GM21528 (cell line): Measurements from ENCODE around the gene LBX1.

Source experiments
- ATAC-seq: cut with Tn5 transposase; IDR thresholded peaks from one replicate; pipeline ENCODE4 v1.9.1; 2021; ENCODE audit warnings: mild to moderate bottlenecking, moderate library complexity; ENCODE audit not compliant: unreplicated experiment, low FRiP score

The LBX1 gene

DNA sequence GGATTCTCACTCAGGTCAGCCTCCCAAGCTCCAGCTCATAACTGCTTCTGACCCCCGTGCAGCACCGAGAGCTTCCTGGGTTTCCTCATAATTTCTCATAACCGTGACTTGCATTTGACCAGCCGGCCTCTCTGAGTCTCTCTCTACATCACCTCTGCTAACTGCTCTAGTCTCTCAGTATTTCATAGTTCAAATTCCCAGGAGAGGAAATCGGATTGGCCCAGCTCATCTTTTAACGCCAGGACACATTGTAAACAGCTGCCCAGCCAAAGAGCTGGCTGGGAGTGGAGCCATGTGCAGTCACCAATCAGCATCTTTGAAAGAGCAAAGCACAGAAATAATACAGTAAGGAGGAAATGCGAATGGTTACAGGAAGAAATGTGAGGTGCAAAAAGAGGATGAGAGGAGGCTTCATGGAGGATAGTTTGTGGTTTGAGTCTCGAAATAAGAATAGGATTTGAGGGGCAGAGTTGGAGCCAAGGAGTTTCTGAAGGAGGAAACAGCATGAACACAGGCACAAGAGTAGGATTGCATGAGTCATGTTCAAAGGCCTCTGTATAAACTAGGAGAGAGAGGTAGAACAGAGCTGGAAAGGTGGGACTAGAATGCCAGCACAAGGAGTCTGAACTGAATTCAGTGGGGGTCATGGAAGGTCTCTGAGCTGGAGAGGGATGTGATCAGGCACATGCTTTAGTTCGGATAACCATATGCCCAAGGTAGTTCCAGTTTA is 15.2 kb upstream of the LBX1 start:
- no peak for ATAC-seq

DNA sequence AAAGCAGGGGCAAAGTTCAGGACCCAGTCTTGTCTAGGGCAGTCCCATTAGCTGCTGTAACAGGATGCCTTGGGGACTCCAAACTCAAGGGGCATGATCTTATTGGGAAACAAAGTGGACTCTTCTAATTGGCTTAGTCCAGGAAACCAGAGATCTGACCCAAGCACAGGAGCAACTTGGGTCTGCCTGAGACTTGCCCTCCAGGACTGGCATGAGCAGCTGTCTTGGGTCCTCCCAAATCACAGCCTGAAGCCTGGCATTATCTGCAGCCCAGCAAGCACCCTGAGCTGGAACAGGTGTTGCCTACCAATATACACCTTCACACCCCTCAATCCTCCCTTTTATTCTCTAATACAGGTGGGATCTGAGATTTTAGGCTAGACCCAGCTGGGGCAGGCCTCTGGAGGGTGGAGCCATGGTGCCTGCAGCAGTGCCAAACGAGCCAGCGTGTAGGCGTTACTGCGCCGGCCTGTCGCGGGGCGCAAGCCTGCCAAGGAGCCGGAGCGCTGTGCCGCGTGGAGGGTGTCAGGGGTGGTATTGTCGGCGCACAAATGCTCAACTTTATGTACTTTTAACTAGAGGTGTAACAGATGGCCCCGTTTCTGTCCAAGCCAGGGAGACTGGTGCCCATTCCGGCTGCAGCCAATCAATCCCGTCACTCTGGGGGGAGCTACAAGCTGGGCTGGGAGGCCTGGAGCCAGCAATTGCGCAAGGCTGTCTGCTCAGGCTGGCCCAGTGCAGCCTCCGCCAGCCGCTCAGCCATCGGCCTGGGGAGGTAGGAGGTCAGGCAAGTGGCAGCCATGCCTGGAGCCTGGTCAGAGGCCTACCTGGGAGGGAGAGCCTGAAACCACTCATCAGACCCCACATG is 12.8 kb upstream of the LBX1 start:
- no peak for ATAC-seq

DNA sequence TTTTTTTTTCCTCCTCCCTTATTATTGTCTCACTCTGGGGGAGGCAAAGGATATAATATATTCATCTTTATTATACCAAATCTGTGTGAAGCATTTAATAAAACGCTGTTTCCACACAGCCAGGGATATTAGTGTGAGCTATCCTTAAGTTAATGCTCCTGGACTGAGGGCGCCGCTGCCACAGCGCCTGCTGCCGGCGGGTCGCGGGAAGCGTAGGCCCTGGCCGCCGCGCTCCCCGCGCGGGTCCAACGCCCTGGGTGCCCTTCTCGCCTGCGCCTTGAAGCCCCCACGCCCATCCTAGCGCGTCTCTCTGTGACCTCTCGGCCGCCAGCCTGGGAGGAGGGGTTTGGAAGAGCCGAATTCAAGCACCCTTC is 9.5 kb upstream of the LBX1 start:
- ATAC-seq = no peak

DNA sequence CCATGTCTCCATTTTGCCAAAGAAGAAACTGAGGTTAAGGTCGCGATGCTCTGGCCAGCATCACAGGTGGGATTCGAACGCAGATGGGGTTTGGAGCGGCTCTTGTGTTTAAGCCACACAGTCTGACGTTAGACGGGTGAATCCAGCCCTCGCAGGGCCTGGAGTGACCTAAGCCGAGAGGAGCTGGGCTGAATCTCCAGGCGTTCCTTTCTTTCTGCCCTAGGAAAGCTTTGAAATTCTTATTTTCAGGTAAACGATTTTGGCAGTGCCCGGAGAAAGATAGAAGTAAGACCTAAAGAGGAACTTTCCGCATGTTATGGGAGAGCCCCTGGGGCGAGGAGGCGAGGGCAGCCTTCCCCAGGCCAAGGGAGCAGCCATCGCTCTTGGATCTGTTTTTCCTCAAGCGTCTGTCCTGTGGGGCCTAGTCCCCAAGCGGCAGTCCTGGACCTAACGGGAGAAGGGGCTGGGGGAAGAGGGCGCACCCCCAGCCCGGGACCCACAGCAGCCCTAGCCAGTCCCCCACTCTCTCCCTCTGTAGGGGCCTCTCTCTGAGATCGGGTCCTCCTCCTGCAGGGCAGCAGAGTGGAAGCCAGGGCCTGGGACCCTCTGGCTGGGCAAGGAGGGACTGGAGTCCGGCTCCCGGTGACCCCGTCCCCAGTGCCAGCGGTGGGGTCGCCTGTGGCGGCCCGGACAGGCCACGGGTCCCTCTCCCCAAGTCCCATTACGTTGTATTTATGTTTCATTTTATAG is 8.9 kb upstream of the LBX1 start:
- no peak for ATAC-seq

DNA sequence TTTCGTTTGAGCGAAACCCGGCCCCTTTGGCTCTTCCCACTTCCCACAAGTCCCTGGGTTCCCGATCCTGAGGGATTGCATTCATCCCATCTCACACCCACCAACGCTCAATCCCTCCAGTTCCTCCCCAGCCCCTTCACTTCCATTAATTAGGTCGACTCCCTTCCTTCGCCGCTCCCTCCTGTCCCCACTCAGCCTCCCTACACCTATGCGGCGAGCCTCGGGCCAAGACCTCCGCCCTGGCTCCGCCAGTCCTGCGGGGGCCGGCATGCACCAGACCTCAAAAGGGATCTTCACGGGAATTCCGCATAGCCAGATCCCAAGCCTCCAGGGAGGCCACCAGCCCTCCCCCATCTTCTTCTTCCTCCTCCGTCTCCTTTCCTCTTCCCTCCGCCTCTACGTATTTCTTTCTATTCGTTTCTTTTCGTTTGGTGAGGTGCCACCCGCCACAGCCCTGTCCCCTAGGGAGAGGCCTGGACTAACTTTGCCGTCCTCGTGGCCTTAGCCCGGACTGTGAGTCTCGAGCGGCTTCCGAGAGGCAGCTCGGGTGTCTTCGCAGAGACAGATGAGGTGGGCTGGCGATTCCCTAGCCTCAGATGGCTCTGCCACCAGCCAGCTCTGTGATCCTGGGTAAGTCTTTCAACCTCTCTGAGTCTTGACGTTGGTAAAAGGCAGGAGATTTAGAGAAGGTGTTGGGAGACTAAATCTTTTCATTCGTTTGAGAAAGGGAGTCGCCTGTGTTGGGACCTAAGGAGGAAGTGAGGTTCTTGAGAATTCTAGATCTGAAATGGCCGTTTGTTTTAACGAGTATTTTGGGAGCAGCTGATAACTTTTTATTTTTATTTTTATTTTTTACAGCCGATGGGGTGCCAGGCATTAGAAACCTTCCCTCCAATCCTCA is 8.1 kb upstream of the LBX1 start:
- ATAC-seq = no peak

DNA sequence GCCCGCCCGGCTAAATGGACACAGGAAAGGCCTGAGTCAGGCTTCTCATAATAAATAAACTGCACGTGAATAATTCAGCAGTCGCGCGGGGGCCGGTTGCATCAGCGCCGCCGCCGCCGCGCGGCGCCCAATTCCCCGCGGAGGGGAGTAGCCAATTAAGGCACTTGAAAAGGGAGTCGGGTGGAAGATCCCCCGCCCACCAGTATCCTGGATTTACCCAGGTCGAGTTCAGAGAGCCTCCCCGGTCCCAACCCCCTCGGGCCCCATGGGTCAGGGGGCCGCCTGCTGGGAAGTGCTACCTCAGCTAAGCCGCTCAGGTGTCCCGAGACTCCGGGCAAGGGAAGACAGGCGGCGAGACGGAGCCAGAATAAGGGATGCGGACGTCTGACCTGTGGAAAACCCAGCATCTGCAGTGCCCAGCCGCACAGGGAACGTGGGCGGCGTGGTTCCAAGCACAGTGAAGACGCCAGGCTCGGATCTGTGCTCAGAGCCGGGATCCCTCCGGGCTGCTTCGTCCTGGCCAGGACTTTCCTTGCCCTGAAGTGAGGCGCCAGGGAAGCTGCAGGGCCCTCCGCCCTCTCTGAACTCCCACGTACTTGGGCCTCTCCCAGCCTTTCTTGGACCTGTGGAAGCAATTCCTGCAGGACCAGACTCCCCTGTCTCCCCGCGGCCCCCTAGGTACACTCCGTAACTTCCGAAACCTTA is 7.3 kb upstream of the LBX1 start:
- no peak for ATAC-seq

DNA sequence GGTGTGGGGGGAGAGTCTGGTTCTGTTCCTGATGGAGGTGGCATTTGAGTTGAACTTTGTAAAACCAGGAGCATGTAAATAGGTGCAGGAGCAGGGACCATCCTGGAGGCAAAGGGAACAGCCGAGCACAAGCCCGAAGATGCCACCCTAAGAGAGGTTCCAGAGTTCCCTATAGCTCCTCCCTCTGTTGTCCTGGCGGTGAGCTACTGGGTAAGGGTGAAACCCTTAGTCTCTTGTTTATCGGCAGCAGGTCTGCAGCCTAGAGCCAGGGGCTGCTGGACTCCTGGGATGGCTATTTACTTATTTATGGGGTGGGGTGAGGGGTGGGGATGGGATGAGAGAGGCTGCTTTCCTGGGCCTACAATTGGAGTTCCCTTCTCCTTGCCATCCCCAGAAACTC is 6.5 kb upstream of the LBX1 start:
- ATAC-seq = no peak

DNA sequence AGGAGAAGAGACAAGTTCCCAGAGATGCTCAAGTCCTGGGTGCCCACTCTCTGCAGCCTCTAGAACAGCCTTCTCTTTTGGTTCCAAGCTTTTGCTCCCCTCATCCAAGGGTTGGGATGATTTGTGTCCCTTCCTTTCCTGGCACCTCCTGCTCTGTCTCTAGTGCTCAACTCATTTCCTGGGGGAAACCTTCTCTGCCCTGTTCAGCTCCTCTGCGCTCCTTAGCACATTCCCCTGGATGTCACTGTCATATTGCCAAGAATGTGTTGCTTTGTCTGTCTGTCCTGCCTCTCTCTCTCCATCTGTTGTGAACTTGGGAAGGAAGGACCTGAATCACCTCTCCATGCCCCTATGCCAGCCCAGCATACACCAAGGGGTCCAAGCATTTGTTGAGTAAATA is 5.1 kb upstream of the LBX1 start:
- ATAC-seq = no peak

DNA sequence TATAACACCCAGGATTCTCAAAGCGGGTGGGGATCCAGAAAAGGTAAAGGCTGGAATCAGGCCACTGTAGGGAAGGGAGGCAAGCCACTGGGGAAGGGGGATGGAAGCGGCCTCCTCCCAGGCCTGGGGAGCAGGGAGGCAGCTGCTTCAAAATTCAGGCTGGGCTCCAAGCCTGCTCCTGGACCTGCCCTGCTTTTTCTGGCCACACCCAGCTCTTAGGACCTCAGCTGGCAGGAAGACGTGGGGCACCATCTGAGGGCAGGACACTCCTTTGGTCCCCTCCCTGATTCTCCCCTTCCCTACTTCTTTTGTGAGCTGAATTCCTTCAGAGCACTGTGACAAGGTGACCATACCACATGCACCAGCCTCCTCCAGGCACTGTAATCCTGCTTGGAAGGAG is 4.6 kb upstream of the LBX1 start:
- no peak for ATAC-seq

DNA sequence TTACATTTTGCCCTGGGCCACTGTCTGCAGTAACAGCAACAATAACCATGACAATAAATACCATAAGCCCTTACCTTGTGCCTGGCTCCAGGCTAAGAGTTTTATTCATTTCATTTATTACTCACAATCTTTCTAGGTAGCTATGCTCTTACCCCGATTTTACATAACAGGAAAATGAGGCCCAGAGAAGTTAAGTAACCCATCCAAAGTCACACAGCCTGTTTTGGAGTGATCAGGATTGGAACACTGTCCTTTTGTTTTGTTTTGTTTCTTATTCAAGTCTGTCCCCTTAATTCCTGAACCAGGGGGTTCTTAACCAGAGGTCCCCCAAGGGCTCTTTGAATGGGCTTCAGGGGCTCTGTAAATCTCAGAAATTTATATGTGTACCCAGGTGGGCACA is 4.2 kb upstream of the LBX1 start:
- ATAC-seq = no peak

DNA sequence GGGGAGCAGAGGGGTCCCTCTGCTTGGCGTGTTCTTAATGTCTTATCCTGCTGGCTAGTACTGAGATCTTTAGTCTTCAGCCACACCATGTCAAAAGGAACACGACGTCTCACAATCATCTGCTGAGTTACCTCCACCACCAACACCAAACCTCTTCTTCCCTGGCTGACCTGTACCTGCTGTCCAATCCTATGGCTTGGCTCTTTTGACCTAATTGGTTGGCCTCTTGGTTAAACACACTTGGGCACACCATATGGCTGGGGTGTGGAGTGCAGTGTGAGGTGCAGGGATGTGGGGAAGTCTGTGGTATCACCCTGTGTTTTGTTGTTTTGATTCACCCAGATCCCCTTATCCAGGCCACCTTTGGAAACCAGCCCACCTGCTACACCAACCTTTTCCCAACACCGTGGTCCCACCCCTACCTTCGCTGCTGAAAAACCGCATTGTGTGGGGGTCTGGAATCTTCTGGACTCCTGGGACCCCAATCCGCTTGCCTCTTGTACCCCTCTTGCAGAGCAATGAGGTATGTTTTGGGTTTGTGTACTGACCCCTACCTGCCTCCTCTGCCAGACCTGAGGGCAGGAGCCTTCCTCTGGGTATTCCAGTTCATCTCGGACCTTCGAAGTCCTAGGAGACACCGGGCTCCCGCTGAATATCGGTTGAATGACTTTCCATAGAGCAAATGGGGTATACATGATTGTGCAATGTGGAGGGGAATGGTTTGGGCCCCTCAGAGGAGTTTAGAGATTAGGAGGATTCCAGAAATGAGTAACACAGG is 2.8 kb upstream of the LBX1 start:
- no peak for ATAC-seq

DNA sequence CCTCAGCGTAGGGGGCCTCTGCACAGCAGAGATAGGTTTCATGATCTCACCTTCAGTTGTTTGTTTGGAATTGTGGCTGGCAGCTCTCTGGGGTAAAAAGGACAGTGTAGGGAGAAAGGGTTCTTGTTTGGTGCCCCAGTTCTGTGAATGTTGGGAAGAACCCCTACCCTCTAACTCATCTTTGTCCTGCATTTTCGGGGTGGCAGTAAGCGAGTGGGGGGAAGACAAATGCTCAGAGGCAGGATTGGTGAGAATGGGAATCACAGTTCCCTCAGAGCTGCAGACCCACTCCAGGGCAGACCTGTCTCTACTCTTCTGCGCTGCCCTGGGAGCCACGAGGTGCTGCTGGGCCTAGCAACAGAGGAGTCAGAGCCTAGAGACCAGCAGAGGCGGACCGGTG is 1.8 kb upstream of the LBX1 start:
- ATAC-seq = no peak

DNA sequence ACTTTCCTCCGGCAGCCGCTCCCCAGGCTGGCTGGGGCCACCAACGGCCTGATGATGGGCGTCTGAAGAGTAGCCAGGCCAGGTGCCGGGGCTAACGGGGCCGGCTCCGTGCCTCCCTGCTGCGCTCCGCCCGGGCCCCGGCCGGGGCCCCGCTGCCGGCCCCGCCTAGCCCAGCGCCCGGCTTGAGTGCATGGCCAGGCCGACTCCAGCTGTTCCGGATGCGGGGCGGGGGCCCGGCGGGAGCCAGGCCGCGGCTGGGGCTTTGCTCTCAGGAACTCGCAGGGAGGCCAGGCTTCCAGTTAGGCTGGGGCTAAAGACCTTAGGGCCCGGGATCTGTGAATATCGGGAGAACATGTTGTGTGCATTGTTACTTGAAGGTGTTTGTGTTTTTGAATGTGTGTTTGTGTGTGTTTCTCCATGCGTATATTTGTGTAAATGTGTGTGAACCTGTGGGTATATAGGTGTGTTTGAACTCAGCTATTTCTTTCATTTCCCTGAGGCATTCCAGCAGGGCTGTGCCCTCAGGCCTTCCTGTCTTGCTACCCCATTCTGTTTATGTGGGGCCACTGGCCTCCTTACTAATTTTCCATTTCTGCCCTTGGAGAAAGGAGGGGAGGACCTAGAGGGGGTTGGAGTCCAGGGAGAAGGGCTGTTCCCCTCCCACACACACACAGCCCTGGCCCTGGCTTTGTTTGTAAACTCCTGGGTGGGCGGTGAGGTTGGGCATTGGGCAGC is 1.1 kb upstream of the LBX1 start:
- ATAC-seq = no peak

DNA sequence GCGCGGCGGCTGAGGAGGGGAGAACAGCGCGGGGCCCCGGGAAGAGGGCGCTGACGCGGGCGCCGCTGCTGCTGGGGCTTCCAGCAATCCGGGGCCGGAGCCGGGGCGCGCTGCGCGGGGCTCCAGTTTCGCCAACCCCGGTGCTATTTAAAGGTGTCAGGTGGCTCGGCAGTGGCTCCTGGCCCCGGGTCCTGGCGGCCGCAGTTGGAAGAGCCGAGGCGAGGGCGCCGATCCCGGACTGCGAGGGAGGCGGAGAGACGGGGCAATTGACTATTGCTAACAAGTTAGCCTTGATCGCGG is 347 bp downstream of the LBX1 start:
- ATAC-seq = no peak

DNA sequence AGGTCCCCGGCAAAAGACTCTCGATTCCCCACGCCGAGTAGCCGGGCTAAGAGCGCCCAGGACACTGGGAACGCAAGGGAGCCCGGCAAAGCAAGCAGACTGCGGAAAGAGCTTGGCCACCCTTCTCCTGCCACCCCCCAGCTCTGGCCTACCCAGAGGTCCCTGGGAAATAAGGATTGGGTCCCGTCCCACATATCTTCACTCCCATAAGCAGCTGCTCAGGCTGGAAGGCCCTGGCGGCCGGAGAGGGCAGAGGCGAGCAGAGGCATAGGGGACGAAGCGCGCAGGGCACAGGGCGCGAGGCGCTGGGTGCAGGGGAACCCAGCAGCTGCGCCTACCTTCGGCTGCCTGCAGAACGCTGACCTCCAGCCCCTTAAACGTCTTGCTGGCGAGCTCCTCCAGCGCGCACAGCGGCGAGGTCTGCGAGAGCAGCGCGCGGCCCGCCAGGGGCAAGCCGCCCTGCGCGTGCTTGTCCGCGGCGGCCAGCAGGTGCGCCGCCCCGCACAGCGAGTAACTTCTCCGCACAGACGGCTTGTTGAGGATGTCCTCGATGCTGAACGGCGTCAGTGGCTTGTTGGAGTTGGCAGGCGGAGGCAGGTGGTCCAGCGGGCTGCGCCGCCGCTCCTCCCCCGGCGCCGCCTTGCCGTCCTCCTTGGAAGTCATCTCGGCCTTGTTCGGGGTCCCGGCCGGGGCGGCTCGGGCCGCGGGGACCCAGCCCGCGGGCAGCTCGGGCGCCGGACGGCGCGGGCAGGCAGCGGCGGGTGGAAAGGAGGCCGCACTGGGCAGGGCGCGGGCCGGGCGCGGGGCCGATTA is 904 bp downstream of the LBX1 start:
- no peak for ATAC-seq

DNA sequence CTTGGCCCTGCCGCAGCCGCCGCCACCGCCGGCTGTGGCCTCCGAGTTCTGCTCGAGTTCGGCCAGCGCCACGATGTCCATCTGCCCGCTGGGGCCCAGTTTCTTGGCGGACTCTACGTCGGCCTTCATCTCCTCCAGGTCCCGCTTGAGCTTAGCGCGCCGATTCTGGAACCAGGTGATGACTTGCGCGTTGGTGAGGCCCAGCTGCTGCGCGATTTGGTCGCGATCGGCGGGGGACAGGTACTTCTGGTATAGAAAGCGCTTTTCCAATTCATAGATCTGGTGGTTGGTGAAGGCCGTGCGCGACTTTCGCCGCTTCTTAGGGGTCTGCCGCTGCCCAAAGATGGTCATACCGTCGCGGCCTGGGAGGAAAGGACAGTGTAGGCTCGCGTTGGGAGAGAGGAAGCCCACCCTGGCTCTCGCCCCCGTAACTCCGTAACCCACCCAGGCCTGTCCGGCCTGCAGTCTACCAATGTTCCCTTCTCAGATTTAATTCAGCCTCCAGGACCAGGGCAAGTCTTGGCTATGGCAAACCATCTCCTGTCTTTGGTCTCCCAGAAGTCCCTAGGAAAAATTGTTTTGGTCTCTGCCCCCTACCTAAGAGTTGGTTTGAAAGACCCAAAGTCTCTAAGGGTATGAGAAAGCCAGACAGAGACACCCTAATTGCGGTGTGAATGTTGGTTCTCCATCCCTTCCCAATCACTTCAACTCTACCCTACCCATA is 1.7 kb downstream of the LBX1 start:
- ATAC-seq = no peak
